NB4 (cell line): ENCODE results near the gene MSH2.
"Not testable (repeated sequence)": the region's sequence is repeated elsewhere in the genome, so short reads cannot be mapped to it uniquely, and the experiment has no call there.

Experiments
- DNase-seq: peaks from one replicate; pipeline ENCODE4 v3.0.0; 2010; ENCODE audit warnings: low read depth
- H3K4me3 ChIP-seq: one replicate; pipeline ENCODE4 v1.5.1; 2011; ENCODE audit warnings: mild to moderate bottlenecking, low read depth, low read length, moderate library complexity
- CTCF ChIP-seq: IDR thresholded peaks from one replicate; pipeline ENCODE4 v1.5.1; 2012; ENCODE audit warnings: low read depth, low read length
- MAX ChIP-seq: IDR thresholded peaks from 2 replicates; pipeline ENCODE4 v1.6.1; 2011; ENCODE audit warnings: low read depth, low read length
- MYC ChIP-seq: IDR thresholded peaks from 2 replicates; pipeline ENCODE4 v1.6.1; 2011; ENCODE audit warnings: low read depth, low read length
- POLR2A ChIP-seq: IDR thresholded peaks from 2 replicates; pipeline ENCODE4 v1.6.1; 2011; ENCODE audit warnings: mild to moderate bottlenecking; ENCODE audit not compliant: insufficient read length; ENCODE audit errors: extremely low read depth

The MSH2 gene

GRCh38 chr2:47420214-47420613 lies 17.3 kb downstream of the MSH2 start:
- no peak for DNase-seq
- TF ChIP-seq CTCF: no peak
- TF ChIP-seq MYC: no peak
- no peak for TF ChIP-seq MAX
- TF ChIP-seq POLR2A: no peak
- no peak overlapping the region for H3K4me3 ChIP-seq

DNA sequence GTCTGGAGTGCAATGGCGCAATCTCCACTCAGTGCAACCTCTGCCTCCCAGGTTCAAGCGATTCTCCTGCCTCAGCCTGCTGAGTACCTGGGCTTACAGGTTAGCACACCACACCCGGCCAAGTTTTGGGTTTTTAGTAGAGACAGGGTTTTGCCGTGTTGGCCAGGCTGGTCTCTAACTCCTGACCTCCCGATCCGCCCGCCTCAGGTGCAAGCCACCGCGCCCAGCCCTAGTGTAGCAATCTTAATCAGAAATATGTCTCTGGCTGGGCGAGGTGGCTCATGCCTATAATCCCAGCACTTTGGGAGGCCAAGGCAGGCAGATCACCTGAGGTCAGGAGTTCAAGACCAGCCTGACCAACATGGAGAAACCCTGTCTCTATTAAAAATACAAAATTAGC lies 17.7 kb downstream of the MSH2 start:
- not testable (repeated sequence) for H3K4me3 ChIP-seq, DNase-seq

DNA sequence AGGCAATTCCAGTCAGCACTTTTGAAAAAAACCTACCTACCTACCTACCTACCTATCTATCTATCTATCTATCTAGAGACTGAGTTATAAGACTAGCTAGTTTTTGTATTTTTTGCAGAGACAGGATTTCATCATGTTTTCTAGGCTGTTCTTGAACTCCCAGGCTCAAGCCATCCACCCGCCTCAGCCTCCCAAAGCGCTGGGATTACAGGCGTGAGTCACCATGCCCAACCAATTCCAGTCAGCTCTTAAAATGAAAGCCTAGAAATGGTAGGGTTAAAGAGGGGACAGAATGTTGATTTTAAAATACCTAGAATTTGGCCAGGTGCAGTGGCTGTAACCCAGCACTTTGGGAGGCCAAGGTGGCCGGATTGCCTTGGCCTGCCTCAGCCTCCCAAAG lies 19.1 kb downstream of the MSH2 start:
- no peak for DNase-seq

DNA sequence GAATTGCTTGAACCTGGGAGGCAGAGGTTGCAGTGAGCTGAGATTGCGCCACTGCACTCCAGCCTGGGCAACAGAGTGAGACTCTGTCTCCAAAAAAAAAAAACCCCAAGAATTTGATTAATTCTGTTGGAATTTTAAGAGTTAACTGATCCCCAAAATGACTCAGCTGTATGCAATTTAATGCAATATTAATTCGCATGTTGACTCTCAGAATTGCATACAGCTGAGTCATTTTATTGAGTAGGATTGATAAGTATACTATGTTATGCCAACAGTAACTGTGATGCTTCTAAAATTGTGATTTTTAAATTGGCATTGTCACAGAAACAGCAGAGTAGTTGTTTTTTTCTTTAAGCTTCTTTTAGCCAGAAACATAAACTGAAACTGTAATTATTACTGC lies 19.6 kb downstream of the MSH2 start:
- no peak for TF ChIP-seq MAX
- TF ChIP-seq MYC: no peak
- no peak for TF ChIP-seq POLR2A
- TF ChIP-seq CTCF: no peak
- H3K4me3 ChIP-seq: no peak overlapping the region
- DNase-seq: no peak

More for the DNA sequence above, 19.1 kb downstream of the MSH2 start:
- TF ChIP-seq MAX (no peak), POLR2A (no peak), CTCF (no peak), MYC (no peak)
- no peak overlapping the region for H3K4me3 ChIP-seq

GRCh38 chr2:47426786-47427185 lies 23.8 kb downstream of the MSH2 start:
- DNase-seq: no peak
- no peak for TF ChIP-seq MAX
- TF ChIP-seq CTCF: no peak
- no peak for TF ChIP-seq POLR2A
- TF ChIP-seq MYC: no peak

DNA sequence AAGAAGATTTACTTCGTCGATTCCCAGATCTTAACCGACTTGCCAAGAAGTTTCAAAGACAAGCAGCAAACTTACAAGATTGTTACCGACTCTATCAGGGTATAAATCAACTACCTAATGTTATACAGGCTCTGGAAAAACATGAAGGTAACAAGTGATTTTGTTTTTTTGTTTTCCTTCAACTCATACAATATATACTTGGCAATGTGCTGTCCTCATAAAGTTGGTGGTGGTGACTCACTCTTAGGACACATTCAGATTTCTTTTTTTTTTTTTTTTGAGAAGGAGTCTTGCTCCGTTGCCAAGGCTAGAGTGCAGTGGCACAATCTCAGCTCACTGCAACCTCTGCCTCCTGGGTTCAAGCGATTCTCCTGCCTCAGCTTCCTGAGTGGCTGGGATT lies 26.8 kb downstream of the MSH2 start:
- H3K4me3 ChIP-seq: no peak overlapping the region
- no peak for TF ChIP-seq CTCF
- TF ChIP-seq POLR2A: no peak
- TF ChIP-seq MAX: no peak
- TF ChIP-seq MYC: no peak
- no peak for DNase-seq

More at GRCh38 chr2:47426786-47427185, 23.8 kb downstream of the MSH2 start:
- no peak overlapping the region for H3K4me3 ChIP-seq

DNA sequence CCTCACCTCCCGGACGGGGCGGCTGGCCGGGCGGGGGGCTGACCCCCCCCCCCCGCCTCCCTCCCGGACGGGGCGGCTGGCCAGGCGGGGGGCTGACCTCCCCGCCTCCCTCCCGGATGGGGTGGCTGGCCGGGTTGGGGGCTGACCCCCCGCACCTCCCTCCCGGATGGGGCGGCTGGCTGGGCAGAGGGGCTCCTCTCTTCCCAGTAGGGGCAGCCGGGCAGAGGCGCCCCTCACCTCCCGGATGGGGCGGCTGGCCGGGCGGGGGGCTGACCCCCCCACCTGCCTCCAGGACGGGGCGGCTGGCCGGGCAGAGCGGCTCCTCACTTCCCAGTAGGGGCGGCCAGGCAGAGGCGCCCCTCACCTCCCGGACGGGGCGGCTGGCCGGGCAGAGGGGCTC lies 30.1 kb downstream of the MSH2 start:
- not testable (repeated sequence) for H3K4me3 ChIP-seq, DNase-seq

DNA sequence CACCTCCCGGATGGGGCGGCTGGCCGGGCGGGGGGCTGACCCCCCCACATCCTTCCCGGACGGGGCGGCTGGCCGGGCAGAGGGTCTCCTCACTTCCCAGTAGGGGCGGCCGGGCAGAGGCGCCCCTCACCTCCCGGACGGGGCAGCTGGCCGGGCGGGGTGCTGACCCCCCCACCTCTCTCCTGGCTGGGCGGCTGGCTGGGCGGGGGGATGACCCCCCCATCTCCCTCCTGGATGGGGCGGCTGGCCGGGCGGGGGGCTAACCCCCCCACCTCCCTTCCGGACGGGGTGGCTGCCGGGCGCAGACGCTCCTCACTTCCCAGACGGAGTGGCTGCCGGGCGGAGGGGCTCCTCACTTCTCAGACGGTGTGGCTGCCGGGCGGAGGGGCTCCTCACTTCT lies 30.5 kb downstream of the MSH2 start:
- not testable (repeated sequence) for DNase-seq, H3K4me3 ChIP-seq
